GM19468 (cell line): ENCODE measurements around the gene PITPNB.

Experiments
- ATAC-seq: cut with Tn5 transposase; IDR thresholded peaks from one replicate; pipeline ENCODE4 v1.9.1; 2021; ENCODE audit warnings: mild to moderate bottlenecking, moderate library complexity, moderate number of reproducible peaks; ENCODE audit not compliant: unreplicated experiment; ENCODE audit errors: extremely low read depth

PITPNB gene

DNA sequence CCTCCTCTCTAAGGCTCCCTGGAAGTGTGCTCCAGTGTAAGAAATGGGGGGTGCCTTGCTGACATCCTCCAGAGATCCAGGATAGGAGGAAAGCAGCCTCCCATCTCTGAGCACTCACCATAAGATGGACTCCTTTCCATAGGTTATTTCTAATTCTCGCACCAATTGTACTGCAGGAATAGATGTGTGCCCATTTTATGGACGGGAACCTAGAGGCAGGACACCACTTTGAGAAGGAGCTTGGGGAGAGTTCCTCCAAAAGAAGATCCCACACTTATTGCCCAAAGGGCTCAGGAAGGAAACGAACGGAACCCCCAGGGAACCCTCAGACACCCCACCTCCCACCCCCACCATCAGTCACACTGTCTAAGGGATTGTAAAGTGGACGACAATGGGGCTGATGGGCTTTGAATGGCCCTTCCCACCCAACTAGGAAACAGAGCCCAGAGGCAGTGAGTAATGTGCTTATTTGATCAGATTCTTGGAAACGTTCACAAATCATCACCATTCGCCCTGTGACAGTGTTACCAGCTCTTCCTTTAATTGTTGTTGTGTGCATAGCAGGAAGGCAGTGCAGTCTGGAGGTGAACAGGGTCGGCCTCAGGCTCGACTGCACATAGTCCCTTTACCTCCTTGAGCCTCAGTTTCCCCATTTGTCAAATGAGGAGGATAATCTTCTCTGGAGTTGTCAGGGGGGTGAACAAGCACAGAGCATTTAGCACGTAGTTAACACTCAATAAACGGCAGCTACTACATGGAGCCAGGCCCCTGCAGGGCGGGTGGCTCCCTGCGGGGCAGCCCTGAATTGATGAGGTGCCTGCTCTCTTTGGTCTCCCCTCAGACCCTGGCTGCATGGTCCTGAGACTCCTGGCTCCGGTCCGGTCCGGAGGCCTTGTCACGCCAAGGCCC lies 109.1 kb downstream of the PITPNB start:
- no peak for ATAC-seq

DNA sequence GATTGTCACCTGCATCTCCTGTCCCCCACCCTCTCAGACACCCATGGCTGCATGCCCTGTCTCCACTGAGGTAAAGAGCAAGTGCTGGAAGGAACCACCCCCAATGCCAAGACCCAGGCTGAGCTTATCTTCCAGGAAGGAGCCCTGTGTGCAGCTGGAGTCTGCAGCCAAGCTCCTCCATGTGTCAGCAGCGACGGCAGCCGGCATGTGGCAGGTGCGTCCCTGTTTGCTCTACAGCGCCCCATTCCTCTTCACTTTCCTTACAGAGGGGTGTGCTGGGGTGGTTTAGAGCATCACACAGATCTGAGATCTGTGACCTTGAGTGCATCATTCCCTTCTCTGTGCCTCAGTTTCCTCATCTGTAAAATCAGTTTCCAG lies 109.8 kb downstream of the PITPNB start:
- ATAC-seq, result no peak

GRCh38 chr22:27808451-27809225 lies 110.4 kb downstream of the PITPNB start:
- ATAC-seq, result no peak

GRCh38 chr22:27805841-27806240 lies 113.2 kb downstream of the PITPNB start:
- ATAC-seq, result no peak

- no peak for ATAC-seq
Measured at GRCh38 chr22:27804470-27805297, 114.4 kb downstream of the PITPNB start.

- ATAC-seq, result no peak
Measured at GRCh38 chr22:27803841-27804415, 115.1 kb downstream of the PITPNB start.

DNA sequence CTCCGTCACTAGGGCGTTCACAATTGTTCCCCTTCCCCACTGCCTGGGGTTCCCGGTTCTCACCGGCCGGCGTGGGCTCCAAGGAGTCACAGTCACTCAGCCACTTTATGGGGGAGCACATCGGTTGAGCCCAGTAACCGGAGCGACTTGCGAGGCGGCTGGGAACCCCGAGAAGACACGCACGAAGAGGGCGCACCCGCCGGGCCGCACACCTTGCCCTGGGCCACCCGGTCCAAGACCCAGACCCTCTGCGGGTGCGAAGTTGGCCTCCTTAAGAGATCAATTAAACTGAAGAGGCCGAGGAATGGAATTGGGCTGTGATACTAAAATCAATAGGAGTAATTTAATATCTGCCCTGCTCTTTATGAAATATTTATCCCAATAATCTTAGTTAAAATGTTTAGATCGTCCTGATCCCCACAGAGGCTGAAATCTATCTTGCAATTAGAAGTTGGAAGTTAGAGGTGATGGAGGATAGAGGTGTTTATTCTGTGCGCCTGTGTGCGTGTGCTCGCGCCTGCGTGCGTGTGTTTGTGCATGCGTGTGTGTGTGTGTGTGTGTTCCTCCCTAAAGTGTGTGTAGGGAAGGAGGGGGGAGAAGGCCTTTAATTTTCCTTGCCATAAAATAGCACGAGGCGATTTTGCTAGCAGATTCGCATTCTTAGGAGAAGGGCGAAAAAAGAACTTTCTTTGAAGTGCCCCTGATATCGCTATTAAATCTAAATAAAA lies 116.5 kb downstream of the PITPNB start:
- no peak for ATAC-seq
